ENCODE data around the gene CHD1. TPM values are rescaled to one million over a fixed set of nuclear protein-coding genes. Genes with fewer than 3 reads are reported as not detected.

The CHD1 gene
- total RNA-seq, 3 donors from 2014 or later: 60.0 to 75.4 (median 63.9) TPM

DNA sequence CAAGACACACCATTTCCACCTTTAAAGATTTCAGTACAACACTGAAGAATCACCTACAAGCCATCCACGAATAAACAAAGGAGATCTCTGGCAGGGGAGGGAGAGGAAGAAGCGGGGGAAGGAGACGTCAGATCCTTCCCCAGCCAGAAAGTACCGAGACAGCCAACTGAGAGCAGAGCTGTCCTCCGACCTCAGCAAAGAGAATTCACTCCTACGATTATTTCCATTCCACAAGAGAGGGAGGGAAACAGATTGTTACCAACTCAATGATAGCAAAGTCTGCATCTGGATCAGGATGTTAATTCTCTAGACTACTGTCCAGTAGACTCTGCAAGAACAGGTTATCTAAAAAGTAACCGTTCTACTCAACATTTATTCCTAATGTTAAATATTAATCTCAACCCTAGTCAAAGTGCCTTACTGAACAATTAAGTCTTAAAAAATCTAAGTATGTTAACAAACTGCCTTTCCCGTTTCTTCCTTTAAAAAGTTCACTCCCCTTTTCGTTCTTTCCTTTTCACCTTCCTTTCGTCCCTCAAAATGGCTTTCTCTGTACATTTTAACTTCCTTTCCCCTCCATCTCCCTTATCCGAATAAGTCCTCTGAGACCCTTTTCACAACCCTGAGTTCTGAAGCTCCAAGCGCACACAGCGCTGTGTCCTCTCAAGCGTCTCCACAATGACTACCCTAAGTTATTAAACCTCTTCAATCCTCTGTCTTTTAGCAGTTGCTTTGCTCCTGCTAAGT lies 1.4 kb downstream of the CHD1 start:
- H3K36me3 Mint-ChIP-seq (ENCODE audit: insufficient read depth): peaks cover 22% of the 10 kb centered on the region
- H3K27me3 Mint-ChIP-seq (ENCODE audit: low read depth): no peaks in the 10 kb centered on the region
- ATAC-seq: peak; percentile 9 to 10
- H3K9me3 Mint-ChIP-seq: no peaks in the 10 kb centered on the region
- peaks cover 60% of the 10 kb centered on the region for H3K4me1 Mint-ChIP-seq (ENCODE audit: low read depth)
- DNase-seq: peak; percentile 55
- peak overlapping the region; percentile 98 for H3K4me3 Mint-ChIP-seq

DNA sequence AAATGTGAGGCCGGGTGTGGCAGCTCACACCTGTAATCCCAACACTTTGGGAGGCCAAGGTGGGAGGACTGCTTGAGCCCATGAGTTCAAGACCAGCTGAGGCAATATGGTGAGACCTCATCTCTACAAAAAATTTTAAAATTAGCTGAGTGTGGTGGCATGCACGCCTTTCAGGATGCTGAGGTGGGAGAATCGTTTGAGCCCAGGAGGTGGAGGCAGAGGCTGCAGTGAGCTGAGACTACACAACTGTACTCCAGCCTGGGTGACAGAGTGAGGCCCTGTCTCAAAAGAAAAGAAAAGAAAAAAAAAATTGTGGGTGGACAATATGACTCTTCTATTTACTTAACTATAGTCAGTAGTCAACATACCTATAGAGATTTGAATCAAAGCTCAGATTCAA lies 4.8 kb downstream of the CHD1 start:
- DNase-seq (no peak), ATAC-seq (no peak)
- no peaks in the 10 kb centered on the region for H3K27me3 Mint-ChIP-seq (ENCODE audit: low read depth)
- H3K36me3 Mint-ChIP-seq (ENCODE audit: insufficient read depth): peaks cover 41% of the 10 kb centered on the region
- H3K9me3 Mint-ChIP-seq: no peaks in the 10 kb centered on the region
- H3K4me1 Mint-ChIP-seq (ENCODE audit: low read depth): peaks cover 62% of the 10 kb centered on the region
- no peak overlapping the region for H3K4me3 Mint-ChIP-seq

DNA sequence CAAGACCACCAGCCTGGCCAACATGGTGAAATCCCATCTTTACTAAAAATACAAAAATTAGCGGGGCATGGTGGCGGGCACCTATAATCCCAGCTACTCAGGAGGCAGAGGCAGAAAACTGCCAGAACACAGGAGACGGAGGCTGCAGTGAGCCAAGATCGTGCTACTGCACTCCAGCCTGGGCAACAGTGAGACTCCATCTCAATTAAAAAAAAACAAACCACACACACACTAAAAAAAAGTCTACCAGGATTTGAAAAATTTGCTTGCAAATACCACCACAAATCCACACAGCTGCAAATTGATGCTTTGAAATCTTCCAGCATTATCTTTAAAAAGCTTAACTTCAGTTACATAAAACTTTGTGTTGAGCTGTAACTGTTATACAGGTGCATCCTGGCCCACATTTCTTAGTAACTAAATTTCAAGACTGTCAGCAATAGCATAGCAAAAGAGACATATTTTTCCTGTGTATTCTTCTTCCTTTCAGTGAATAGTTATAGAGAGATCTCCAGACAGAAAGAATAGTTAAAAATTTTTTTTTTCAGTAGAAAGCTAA lies 6.8 kb downstream of the CHD1 start:
- H3K4me1 Mint-ChIP-seq (ENCODE audit: low read depth): peaks cover 78% of the 10 kb centered on the region
- peaks cover 49% of the 10 kb centered on the region for H3K36me3 Mint-ChIP-seq (ENCODE audit: insufficient read depth)
- no peaks in the 10 kb centered on the region for H3K27me3 Mint-ChIP-seq (ENCODE audit: low read depth)

DNA sequence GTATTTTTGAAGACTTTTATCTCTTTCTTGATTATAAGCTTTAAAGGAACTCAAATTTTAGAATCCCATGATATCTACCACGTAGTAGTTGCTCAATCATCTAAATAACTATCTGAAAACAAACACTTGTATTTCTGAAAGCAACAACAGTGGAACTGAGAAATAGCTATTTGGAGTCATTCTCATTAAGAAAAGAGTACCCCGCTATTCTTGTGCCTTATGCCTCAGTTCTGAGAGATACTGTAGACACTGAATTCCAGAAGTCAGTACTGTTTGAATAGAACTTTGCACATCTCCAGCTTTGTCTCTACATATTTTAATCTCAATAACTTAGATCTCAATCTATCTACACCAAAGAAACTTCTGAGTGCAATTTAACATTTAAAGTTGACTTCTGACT lies 11.4 kb downstream of the CHD1 start:
- no peaks in the 10 kb centered on the region for H3K27me3 Mint-ChIP-seq (ENCODE audit: low read depth)
- H3K36me3 Mint-ChIP-seq (ENCODE audit: insufficient read depth): peaks cover 43% of the 10 kb centered on the region
- no peaks in the 10 kb centered on the region for H3K9me3 Mint-ChIP-seq
- ATAC-seq (peak in 1 of 2 donors; percentile 15), DNase-seq (no peak)
- H3K4me1 Mint-ChIP-seq (ENCODE audit: low read depth): peaks cover 76% of the 10 kb centered on the region
- H3K4me3 Mint-ChIP-seq: no peak overlapping the region

More for the DNA sequence above, 6.8 kb downstream of the CHD1 start:
- DNase-seq: no peak
- H3K4me3 Mint-ChIP-seq: peak overlapping the region; percentile 14
- ATAC-seq: peak in 1 of 2 donors; percentile 22
- no peaks in the 10 kb centered on the region for H3K9me3 Mint-ChIP-seq

DNA sequence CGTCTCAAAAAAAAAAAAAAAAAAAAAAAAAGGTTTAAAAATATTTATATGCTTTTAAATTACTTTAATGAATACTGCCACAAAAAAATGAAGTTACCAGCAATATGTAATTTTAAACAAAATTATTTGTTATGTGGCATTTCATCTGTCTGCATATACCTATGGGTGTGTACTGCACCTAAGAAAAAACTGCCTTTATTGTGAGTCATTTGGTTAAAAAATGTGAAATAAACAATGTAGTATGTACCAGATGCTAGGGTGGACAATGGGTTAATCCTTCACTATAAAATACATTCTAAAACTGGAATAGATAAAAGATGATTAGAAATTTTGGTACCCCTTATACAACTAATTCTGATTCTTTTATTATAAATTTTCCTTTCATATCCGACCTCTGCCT lies 12.3 kb downstream of the CHD1 start:
- Mint-ChIP-seq H3K4me1 (ENCODE audit: low read depth) (peaks cover 74% of the 10 kb centered on the region), H3K9me3 (no peaks in the 10 kb centered on the region), H3K4me3 (no peak overlapping the region), H3K27me3 (ENCODE audit: low read depth) (no peaks in the 10 kb centered on the region), H3K36me3 (ENCODE audit: insufficient read depth) (peaks cover 39% of the 10 kb centered on the region)
- DNase-seq (no peak), ATAC-seq (no peak)

DNA sequence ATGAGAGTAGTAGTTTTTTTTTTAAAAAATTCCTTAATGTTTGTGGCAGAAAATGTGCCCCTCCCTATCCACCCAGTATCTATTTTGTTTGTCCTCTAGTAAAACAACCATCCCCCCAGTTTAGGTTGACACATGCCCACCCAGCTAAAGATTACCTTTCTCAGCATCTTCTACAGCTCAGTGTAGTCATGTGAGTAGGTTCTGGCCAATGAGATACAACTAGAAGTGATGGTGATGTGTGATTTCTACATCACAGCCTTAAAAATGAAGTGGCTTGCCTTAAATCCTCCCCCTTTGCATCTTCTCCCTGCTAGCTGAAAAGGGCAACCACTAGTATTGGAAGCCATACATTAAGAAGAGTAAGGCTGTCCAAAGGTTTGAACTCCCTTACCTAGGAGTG lies 14.9 kb downstream of the CHD1 start:
- Mint-ChIP-seq H3K27me3 (ENCODE audit: low read depth) (no peaks in the 10 kb centered on the region), H3K4me3 (no peak overlapping the region), H3K36me3 (ENCODE audit: insufficient read depth) (peaks cover 26% of the 10 kb centered on the region), H3K4me1 (ENCODE audit: low read depth) (peaks cover 72% of the 10 kb centered on the region), H3K9me3 (no peaks in the 10 kb centered on the region)
- ATAC-seq (peak in 1 of 2 donors; percentile 37), DNase-seq (no peak)

DNA sequence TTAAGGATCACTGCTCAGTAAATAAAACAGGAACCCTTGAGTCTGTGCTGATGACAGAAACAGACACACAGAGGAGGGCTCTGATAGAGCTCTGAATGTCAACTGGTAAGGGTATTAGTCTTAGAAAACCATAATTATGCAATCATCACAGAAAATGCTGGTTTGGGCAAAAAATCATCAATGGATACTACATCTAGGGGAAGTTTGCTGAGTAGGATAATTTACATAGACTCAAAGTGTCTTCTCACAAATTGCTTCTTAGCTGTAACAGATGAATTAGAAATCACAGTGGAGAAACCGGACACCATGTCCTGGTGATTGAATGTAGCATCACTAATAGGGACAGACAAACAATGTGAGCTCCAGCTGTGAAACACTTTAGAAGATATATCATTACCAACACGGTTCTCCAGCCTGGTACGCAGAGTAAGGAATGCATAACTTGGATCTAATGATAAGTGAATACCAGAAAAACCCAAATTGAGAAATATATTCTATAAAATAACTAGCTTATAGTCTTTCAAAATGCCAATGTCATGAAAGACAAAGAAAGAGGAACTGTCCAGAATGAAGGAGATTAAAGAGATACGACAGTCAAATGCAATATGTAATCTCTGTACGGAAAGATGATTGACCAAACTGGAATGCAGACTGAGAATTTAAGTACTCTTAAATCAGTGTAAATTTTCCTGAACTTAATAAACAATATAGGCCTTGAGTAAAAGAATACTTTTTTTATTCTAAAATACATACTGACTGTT lies 17.3 kb downstream of the CHD1 start:
- Mint-ChIP-seq H3K36me3 (ENCODE audit: insufficient read depth) (peaks cover 16% of the 10 kb centered on the region), H3K27me3 (ENCODE audit: low read depth) (no peaks in the 10 kb centered on the region), H3K4me3 (no peak overlapping the region), H3K4me1 (ENCODE audit: low read depth) (peaks cover 64% of the 10 kb centered on the region), H3K9me3 (no peaks in the 10 kb centered on the region)
- ATAC-seq (peak; percentile 35 to 50), DNase-seq (no peak)

DNA sequence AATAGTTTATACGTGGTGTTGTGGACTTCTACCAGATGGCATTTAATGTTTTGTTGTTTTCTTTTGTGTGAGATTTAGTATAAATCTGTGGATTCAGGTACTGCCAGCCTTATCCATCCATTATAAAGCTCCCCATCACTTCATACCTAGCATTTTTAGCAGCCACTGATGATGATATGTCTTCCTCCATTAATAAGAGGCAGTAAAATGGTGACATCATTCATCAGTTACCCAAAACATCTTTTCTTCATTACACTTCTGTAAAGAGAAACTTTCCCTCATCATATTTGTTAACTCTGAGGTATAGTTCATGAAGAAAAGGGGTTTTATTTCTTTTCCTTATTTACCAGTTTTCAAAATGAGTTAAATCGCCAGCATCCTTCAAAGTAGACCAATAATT lies 19.4 kb downstream of the CHD1 start:
- ATAC-seq (no peak), DNase-seq (no peak)
- H3K9me3 Mint-ChIP-seq: no peaks in the 10 kb centered on the region
- peaks cover 19% of the 10 kb centered on the region for H3K36me3 Mint-ChIP-seq (ENCODE audit: insufficient read depth)
- H3K4me1 Mint-ChIP-seq (ENCODE audit: low read depth): peaks cover 67% of the 10 kb centered on the region
- H3K4me3 Mint-ChIP-seq: no peak overlapping the region
- H3K27me3 Mint-ChIP-seq (ENCODE audit: low read depth): no peaks in the 10 kb centered on the region

DNA sequence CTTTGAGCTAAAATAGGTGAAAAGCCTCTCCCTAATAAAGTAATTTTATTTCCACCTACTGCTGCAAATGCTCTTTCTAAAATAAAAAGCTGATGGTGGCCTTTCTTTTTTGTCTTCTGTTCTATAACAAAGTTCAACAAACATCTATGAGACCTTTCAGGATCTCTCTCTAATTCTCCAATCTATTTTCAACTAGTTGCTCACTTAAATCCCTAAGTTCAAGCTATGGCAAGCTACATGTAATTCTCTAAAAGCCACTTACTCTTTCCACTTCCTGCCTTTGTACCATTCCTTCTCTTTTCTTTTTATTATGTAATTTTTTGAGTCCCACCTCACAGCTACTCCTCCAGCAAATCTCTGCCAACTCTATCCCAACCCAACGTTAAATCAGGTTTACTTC lies 20.9 kb downstream of the CHD1 start:
- H3K27me3 Mint-ChIP-seq (ENCODE audit: low read depth): no peaks in the 10 kb centered on the region
- H3K4me1 Mint-ChIP-seq (ENCODE audit: low read depth): peaks cover 65% of the 10 kb centered on the region
- ATAC-seq (no peak), DNase-seq (no peak)
- H3K9me3 Mint-ChIP-seq: no peaks in the 10 kb centered on the region
- no peak overlapping the region for H3K4me3 Mint-ChIP-seq
- peaks cover 15% of the 10 kb centered on the region for H3K36me3 Mint-ChIP-seq (ENCODE audit: insufficient read depth)

DNA sequence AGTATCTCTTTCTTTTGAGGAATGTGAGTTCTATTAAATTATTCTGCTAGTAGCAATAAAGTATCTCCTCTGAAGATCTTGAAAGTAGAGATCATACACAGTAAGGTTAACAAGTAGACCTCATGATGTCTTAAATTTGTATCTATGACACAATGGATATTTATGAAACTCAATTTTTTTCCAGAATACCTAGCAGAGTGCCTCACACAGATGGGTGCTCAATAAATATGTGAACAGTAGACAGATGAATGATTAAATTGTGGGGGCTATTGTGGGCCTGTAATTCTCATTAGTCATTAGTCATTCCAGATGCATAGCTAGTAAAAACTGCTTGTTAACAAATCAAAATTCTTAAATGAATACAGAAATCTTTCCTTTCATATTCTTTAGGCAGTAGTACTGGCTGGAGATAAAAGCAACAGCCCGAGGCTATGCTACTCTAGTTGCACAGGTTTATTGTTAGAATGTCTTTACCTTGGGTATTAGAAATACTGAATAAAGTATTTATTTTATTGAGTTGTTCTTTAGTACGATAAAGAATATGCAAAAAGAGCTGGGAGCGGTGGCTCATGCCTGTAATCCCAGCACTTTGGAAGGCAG lies 22.0 kb downstream of the CHD1 start:
- Mint-ChIP-seq H3K9me3 (no peaks in the 10 kb centered on the region), H3K4me3 (no peak overlapping the region), H3K27me3 (ENCODE audit: low read depth) (no peaks in the 10 kb centered on the region), H3K36me3 (ENCODE audit: insufficient read depth) (peaks cover 19% of the 10 kb centered on the region), H3K4me1 (ENCODE audit: low read depth) (peaks cover 58% of the 10 kb centered on the region)
- ATAC-seq: peak in 1 of 2 donors; percentile 31
- DNase-seq: no peak

DNA sequence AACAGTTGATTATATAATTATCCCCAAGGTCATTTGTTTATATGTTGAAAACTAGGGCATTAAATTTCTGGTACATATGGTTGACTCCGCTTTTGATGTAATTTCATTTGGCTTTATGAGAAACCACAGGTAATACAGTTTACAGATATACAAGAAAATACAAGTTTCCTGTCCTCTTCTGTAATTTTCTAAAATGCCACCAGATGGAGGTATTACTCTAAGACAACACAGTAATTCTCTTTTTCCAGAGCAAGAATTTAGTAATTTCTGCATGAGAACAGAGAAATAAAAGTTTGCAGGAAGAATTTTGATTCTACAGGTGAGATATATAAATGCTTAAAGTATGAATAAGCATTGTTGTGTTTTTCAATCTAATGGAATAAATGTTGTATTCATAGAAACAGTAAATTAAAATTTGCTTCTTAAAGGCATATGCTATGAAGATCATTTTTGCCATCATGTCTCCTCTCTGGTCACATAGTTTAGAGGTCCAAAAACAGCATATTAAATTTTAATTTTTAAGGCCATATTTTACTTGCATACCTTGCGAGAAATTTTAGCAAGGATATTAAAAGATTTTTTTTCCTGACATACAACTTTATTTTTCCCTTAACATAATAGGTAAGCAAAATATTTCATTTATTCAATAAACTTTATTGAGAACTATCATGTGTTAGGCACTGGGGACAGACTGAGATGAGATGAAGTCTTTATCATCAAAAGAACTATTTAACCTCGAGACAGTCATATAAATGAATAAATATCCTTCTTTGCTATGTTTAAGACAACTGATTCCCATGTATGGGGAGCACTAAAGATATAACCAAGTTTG lies 22.7 kb downstream of the CHD1 start:
- H3K4me1 Mint-ChIP-seq (ENCODE audit: low read depth): peaks cover 52% of the 10 kb centered on the region
- no peak for DNase-seq
- H3K36me3 Mint-ChIP-seq (ENCODE audit: insufficient read depth): peaks cover 21% of the 10 kb centered on the region
- H3K4me3 Mint-ChIP-seq: no peak overlapping the region
- no peaks in the 10 kb centered on the region for H3K9me3 Mint-ChIP-seq
- no peaks in the 10 kb centered on the region for H3K27me3 Mint-ChIP-seq (ENCODE audit: low read depth)
- peak in 1 of 2 donors; percentile 53 for ATAC-seq

DNA sequence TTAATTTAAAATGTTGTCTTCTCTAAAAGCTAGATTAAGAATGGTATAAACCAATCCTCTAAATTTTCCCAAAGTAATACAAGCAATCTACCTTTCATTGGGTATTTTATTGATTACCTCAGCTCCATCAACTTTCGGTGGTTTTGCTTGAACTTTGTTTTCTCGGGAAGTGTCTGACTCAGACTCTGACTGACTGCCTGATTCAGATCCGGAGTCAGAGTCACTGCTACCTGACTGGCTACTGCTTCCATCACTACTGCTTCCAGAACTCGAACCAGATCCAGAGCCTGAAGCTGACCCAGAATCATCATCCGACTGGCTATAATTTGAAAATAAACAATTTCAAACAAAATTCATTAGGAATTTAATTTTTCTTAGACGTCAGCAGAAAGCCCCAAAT lies 24.0 kb downstream of the CHD1 start:
- ATAC-seq: peak; percentile 60 to 64
- H3K4me1 Mint-ChIP-seq (ENCODE audit: low read depth): peaks cover 45% of the 10 kb centered on the region
- no peaks in the 10 kb centered on the region for H3K27me3 Mint-ChIP-seq (ENCODE audit: low read depth)

DNA sequence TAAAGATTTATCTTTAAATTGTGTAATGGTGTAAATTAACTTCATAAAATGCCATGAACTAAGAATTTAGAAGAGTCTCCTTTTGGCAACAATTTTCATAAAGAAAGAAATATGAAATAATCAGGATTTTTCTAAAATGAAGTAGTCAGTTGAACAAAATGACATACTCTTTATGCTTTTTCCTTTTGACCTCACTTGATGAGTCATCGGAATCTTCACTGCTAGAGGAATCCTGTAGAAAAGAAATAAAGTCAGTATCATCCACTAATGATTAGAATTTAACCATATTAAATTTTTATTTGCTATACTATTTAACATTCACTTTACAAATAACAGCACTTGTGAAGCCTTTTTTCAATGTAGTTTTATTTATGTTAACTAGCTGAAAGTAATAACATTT lies 26.1 kb downstream of the CHD1 start:
- H3K36me3 Mint-ChIP-seq (ENCODE audit: insufficient read depth): peaks cover 31% of the 10 kb centered on the region
- no peak for ATAC-seq
- no peak overlapping the region for H3K4me3 Mint-ChIP-seq
- no peak for DNase-seq
- no peaks in the 10 kb centered on the region for H3K9me3 Mint-ChIP-seq
- H3K4me1 Mint-ChIP-seq (ENCODE audit: low read depth): peaks cover 32% of the 10 kb centered on the region
- H3K27me3 Mint-ChIP-seq (ENCODE audit: low read depth): no peaks in the 10 kb centered on the region

More for the DNA sequence above, 24.0 kb downstream of the CHD1 start:
- no peak overlapping the region for H3K4me3 Mint-ChIP-seq
- peaks cover 24% of the 10 kb centered on the region for H3K36me3 Mint-ChIP-seq (ENCODE audit: insufficient read depth)
- H3K9me3 Mint-ChIP-seq: no peaks in the 10 kb centered on the region
- DNase-seq: no peak

DNA sequence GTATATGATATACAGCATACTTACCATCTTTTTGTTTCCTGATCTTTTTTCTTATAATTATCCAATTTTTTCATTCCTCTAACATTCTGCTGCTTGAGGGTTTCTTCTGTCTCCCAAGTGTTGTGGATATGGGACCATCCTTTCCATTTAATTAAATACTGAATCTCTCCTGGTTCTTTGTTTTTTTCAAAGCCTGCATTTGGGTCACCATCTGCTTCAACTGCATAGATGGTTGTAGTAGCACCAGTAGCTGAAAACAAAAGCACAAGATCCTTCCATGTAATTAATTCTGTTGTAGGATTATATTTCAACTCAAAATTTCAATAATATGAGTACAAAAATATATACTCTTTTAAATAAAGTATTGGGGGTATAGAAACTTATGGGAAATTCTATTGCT lies 29.4 kb downstream of the CHD1 start:
- Mint-ChIP-seq H3K9me3 (no peaks in the 10 kb centered on the region), H3K27me3 (ENCODE audit: low read depth) (no peaks in the 10 kb centered on the region), H3K4me3 (no peak overlapping the region), H3K36me3 (ENCODE audit: insufficient read depth) (peaks cover 32% of the 10 kb centered on the region), H3K4me1 (ENCODE audit: low read depth) (peaks cover 12% of the 10 kb centered on the region)
- DNase-seq: no peak
- ATAC-seq: no peak

Data from activated T-cell treated with anti-CD3 and anti-CD28 coated beads, Interleukin-2, amount 50 U/mL, for 4 hours (primary cell).